RWPE1 (cell line): Measurements from ENCODE around the gene C1orf167.
A peak's percentile ranks its signal among the peaks of the same experiment; 100 is the strongest.

Source experiments
- CTCF ChIA-PET: fragments of 350-600 bp; sonication (Branson Sonifier 250); formaldehyde crosslinking; extraction: SDS; loops from one replicate; lab custom pipeline; 2021; lab: Yijun Ruan, JAX
- POLR2A ChIA-PET: fragments of 400-600 bp; formaldehyde crosslinking; extraction: SDS; loops from one replicate; lab custom pipeline; 2020; ENCODE audit warnings: antibody characterized with exemption; ENCODE audit not compliant: low non-redundant PET; lab: Yijun Ruan, JAX
- DNase-seq: peaks from one replicate; pipeline ENCODE4 v3.0.0; 2012; ENCODE audit warnings: low spot score
- H3K27ac ChIP-seq: fragments of 450-650 bp; 2 replicates; pipeline ENCODE4 v1.5.1; 2017
- CTCF ChIP-seq: fragments of 450-650 bp; conservative IDR thresholded peaks from 2 replicates; pipeline ENCODE4 v1.5.1; 2017; ENCODE audit warnings: low read depth, mild to moderate bottlenecking

Gene C1orf167

GRCh38 chr1:11741482-11741881 lies 20.5 kb upstream of the C1orf167 start:
- DNase-seq, result no peak
- ChIA-PET POLR2A (no interaction called here), CTCF (no interaction called here)
- H3K27ac ChIP-seq, result peak overlapping the region; percentile 98; the same call in 1 of the 2 replicates
- TF ChIP-seq CTCF, result no peak

- ChIA-PET POLR2A (no interaction called here), CTCF (no interaction called here)
- 0 out of 2 replicates have a peak overlapping the region, but pooled peaks have one; percentile 24 for H3K27ac ChIP-seq
- TF ChIP-seq CTCF, result no peak
- DNase-seq, result no peak
Measured at GRCh38 chr1:11741919-11742558, 20.0 kb upstream of the C1orf167 start.

- POLR2A ChIA-PET, result no interaction called here
- DNase-seq, result no peak
- no peak overlapping the region for H3K27ac ChIP-seq
- no peak for TF ChIP-seq CTCF
- CTCF ChIA-PET, result interaction anchor here (1.0 kb wide), 1 partner anchor 99 kb away, joined by 4 read pairs; no protein-coding TSS in a partner anchor
Measured at GRCh38 chr1:11744287-11744686, 17.7 kb upstream of the C1orf167 start.

GRCh38 chr1:11746092-11746491 lies 15.9 kb upstream of the C1orf167 start:
- CTCF ChIA-PET, result no interaction called here
- H3K27ac ChIP-seq, result peak overlapping the region; percentile 20; the same call in 1 of the 2 replicates
- TF ChIP-seq CTCF, result no peak
- no peak for DNase-seq
- POLR2A ChIA-PET, result interaction anchor here (0.6 kb wide), 1 partner anchor 57 kb away, joined by 3 read pairs; no protein-coding TSS in a partner anchor

- TF ChIP-seq CTCF, result no peak
- CTCF ChIA-PET, result interaction anchor here (0.7 kb wide), 1 partner anchor 59 kb away, joined by 3 read pairs; no protein-coding TSS in a partner anchor
- DNase-seq, result no peak
- 0 out of 2 replicates have a peak overlapping the region, but pooled peaks have one; percentile 1 for H3K27ac ChIP-seq
- POLR2A ChIA-PET, result no interaction called here
Measured at GRCh38 chr1:11746795-11747487, 15.1 kb upstream of the C1orf167 start.

- peak overlapping the region; percentile 9 for H3K27ac ChIP-seq
- DNase-seq, result no peak
- ChIA-PET POLR2A (no interaction called here), CTCF (interaction anchor here (1.0 to 1.1 kb wide), 2 partner anchors 22 to 111 kb away, joined by 4 read pairs; no protein-coding TSS in a partner anchor)
- TF ChIP-seq CTCF, result no peak
Measured at GRCh38 chr1:11748294-11749202, 13.4 kb upstream of the C1orf167 start.
